GM23248 (cell line): ENCODE results near the gene ZBTB7C. TPM values are rescaled to one million over a fixed set of nuclear protein-coding genes. Genes with fewer than 3 reads are reported as not detected.
A peak's percentile ranks its signal among the peaks of the same experiment; 100 is the strongest.

Experiments
- DNase-seq: peaks from one replicate; pipeline ENCODE4 v3.0.0-alpha.2; 2015
- H2AFZ ChIP-seq: fragments of 200-600 bp; sonication (generic); 2 replicates; pipeline ENCODE4 v1.6.1; 2016; ENCODE audit warnings: antibody characterized with exemption
- H3F3A ChIP-seq: fragments of 200-600 bp; sonication (generic); 2 replicates; pipeline ENCODE4 v1.6.1; 2016; ENCODE audit warnings: mild to moderate bottlenecking, antibody characterized with exemption, mixed run types; ENCODE audit not compliant: insufficient read depth
- H3K27ac ChIP-seq: fragments of 200-600 bp; sonication (generic); 2 replicates; pipeline ENCODE4 v1.5.1; 2016; ENCODE audit warnings: mild to moderate bottlenecking
- H3K27me3 ChIP-seq: fragments of 200-600 bp; sonication (generic); replicated peaks from 2 replicates; pipeline ENCODE4 v1.6.1; 2016; ENCODE audit warnings: mild to moderate bottlenecking; ENCODE audit not compliant: insufficient read depth
- H3K36me3 ChIP-seq: fragments of 200-600 bp; sonication (generic); 2 replicates; pipeline ENCODE4 v1.6.1; 2016; ENCODE audit warnings: low read depth, mild to moderate bottlenecking
- H3K4me1 ChIP-seq: fragments of 200-600 bp; sonication (generic); 2 replicates; pipeline ENCODE4 v1.6.1; 2016; ENCODE audit warnings: mild to moderate bottlenecking; ENCODE audit not compliant: insufficient read depth
- H3K4me2 ChIP-seq: fragments of 200-600 bp; sonication (generic); one replicate; pipeline ENCODE4 v1.6.1; 2016; ENCODE audit warnings: mild to moderate bottlenecking; ENCODE audit not compliant: unreplicated experiment
- H3K4me3 ChIP-seq: fragments of 200-600 bp; sonication (generic); 2 replicates; pipeline ENCODE4 v1.5.1; 2016; ENCODE audit warnings: mild to moderate bottlenecking
- H3K79me2 ChIP-seq: fragments of 200-600 bp; sonication (generic); 2 replicates; pipeline ENCODE4 v1.6.1; 2016; ENCODE audit warnings: mild to moderate bottlenecking; ENCODE audit not compliant: insufficient read depth
- H3K9ac ChIP-seq: fragments of 200-600 bp; sonication (generic); 2 replicates; pipeline ENCODE4 v1.6.1; 2016; ENCODE audit warnings: mild to moderate bottlenecking
- H3K9me2 ChIP-seq: fragments of 200-600 bp; sonication (generic); 2 replicates; pipeline ENCODE4 v1.6.1; 2016; ENCODE audit warnings: mixed run types, mild to moderate bottlenecking, moderate library complexity; ENCODE audit not compliant: insufficient read depth
- H3K9me3 ChIP-seq: fragments of 200-600 bp; sonication (generic); one replicate; pipeline ENCODE4 v1.6.1; 2017; ENCODE audit warnings: low read depth
- H4K20me1 ChIP-seq: fragments of 200-600 bp; sonication (generic); 2 replicates; pipeline ENCODE4 v1.6.0; 2016; ENCODE audit not compliant: insufficient read depth
- EZH2 ChIP-seq: fragments of 200-600 bp; sonication (generic); IDR thresholded peaks from 2 replicates; pipeline ENCODE4 v1.6.1; 2018; ENCODE audit warnings: antibody characterized with exemption, mild to moderate bottlenecking; ENCODE audit not compliant: insufficient read depth, poor library complexity, severe bottlenecking
- EZH2phosphoT487 ChIP-seq: fragments of 200-600 bp; sonication (generic); IDR thresholded peaks from 2 replicates; pipeline ENCODE4 v1.6.1; 2018; ENCODE audit warnings: antibody characterized with exemption, moderate library complexity, mild to moderate bottlenecking, low read depth; ENCODE audit not compliant: insufficient read depth
- WGBS, 2 experiments: methylation state at CpG; one replicate each; pipeline ENCODE4 v1.1.6; 2015 to 2017; ENCODE audit warnings: low lambda C conversion rate in 2 of 2, low coverage in 1 of 2; ENCODE audit errors: missing lambda C conversion rate in 2 of 2; 5-methylcytosine and 5-hydroxymethylcytosine counted together
- in situ Hi-C: fragments of 300-500 bp; cut with MboI; formaldehyde crosslinking; loops from 2 replicates; pipeline ENCODE4 v1.15.0; 2020
- polyA plus RNA-seq: library from polyadenylated mRNA; unstranded; fragments of >200 nt; fragmentation: Nextera tagmentation; extraction: Ambion mirVana; gene quantifications from 2 replicates; pipeline ENCODE4 v1.2.1, GENCODE V29; 2016
- total RNA-seq: library from RNA; depleted of rRNA; stranded (reverse); fragments of >200 nt; shearing (Covaris generic); gene quantifications from 2 replicates; pipeline ENCODE4 v1.2.3, GENCODE V29; 2014

Gene ZBTB7C
- total and polyA plus RNA-seq, 2 experiments from 2014 or later: not detected

GRCh38 chr18:48186131-48186766 lies 222.9 kb downstream of the ZBTB7C start:
- Histone ChIP-seq H3K4me2 (no peak overlapping the region), H4K20me1 (no peaks in the 10 kb centered on the region), H3K9me3 (no peaks in the 10 kb centered on the region), H3K36me3 (no peaks in the 10 kb centered on the region), H3K27ac (no peak overlapping the region), H3K4me3 (no peak overlapping the region), H3K79me2 (no peaks in the 10 kb centered on the region), H3K9me2 (no peaks in the 10 kb centered on the region), H3K4me1 (no peaks in the 10 kb centered on the region), H2AFZ (no peak overlapping the region), H3K27me3 (no peaks in the 10 kb centered on the region; the same call in 1 of the 2 replicates), H3F3A (no peaks in the 10 kb centered on the region; the same call in 1 of the 2 replicates), H3K9ac (no peak overlapping the region)
- in situ Hi-C loops: no loop called here
- WGBS, 2 experiments: 73 to 75% methylated on average over 20 of the region's 20 CpGs
- no peak for DNase-seq
- TF ChIP-seq EZH2phosphoT487 (no peak), EZH2 (no peak)

- no peaks in the 10 kb centered on the region for H3K9me3 ChIP-seq
- no peak overlapping the region for H3K9ac ChIP-seq
- H3K36me3 ChIP-seq: no peaks in the 10 kb centered on the region
- TF ChIP-seq EZH2phosphoT487 (no peak), EZH2 (no peak)
- H3K4me2 ChIP-seq: peak overlapping the region; percentile 18
- H4K20me1 ChIP-seq: no peaks in the 10 kb centered on the region
- H3K4me1 ChIP-seq: no peaks in the 10 kb centered on the region
- H3K27me3 ChIP-seq: no peaks in the 10 kb centered on the region; the same call in 1 of the 2 replicates
- DNase-seq: peak; percentile 77
- no peaks in the 10 kb centered on the region for H3K9me2 ChIP-seq
- peak overlapping the region; percentile 65; the same call in 1 of the 2 replicates for H2AFZ ChIP-seq
- in situ Hi-C loops: no loop called here
- H3K27ac ChIP-seq: no peak overlapping the region
- H3K4me3 ChIP-seq: no peak overlapping the region
- no peaks in the 10 kb centered on the region; the same call in 1 of the 2 replicates for H3F3A ChIP-seq
- WGBS, 2 experiments: 33% methylated on average over 6 of the region's 6 CpGs
- H3K79me2 ChIP-seq: no peaks in the 10 kb centered on the region
Measured at GRCh38 chr18:48184118-48184517, 225.1 kb downstream of the ZBTB7C start.

GRCh38 chr18:48183613-48184012 lies 225.6 kb downstream of the ZBTB7C start:
- H3K4me3 ChIP-seq: no peak overlapping the region
- no peak overlapping the region for H3K9ac ChIP-seq
- H2AFZ ChIP-seq: peak overlapping the region; percentile 65; the same call in 1 of the 2 replicates
- WGBS, 2 experiments: 88 to 95% methylated on average over 2 of the region's 2 CpGs
- H3F3A ChIP-seq: no peaks in the 10 kb centered on the region; the same call in 1 of the 2 replicates
- in situ Hi-C loops: no loop called here
- peak overlapping the region; percentile 18 for H3K4me2 ChIP-seq
- no peaks in the 10 kb centered on the region for H3K36me3 ChIP-seq
- TF ChIP-seq EZH2 (no peak), EZH2phosphoT487 (no peak)
- H4K20me1 ChIP-seq: no peaks in the 10 kb centered on the region
- no peaks in the 10 kb centered on the region for H3K4me1 ChIP-seq
- no peaks in the 10 kb centered on the region; the same call in 1 of the 2 replicates for H3K27me3 ChIP-seq
- no peaks in the 10 kb centered on the region for H3K9me2 ChIP-seq
- no peaks in the 10 kb centered on the region for H3K79me2 ChIP-seq
- H3K27ac ChIP-seq: no peak overlapping the region
- DNase-seq: peak; percentile 48
- H3K9me3 ChIP-seq: no peaks in the 10 kb centered on the region

- no peak overlapping the region for H3K4me3 ChIP-seq
- in situ Hi-C loops: no loop called here
- no peak overlapping the region for H3K9ac ChIP-seq
- H3K4me2 ChIP-seq: no peak overlapping the region
- H2AFZ ChIP-seq: no peak overlapping the region
- H3F3A ChIP-seq: no peaks in the 10 kb centered on the region; the same call in 1 of the 2 replicates
- H3K27ac ChIP-seq: no peak overlapping the region
- no peaks in the 10 kb centered on the region for H4K20me1 ChIP-seq
- TF ChIP-seq EZH2phosphoT487 (no peak), EZH2 (no peak)
- no peaks in the 10 kb centered on the region for H3K79me2 ChIP-seq
- no peaks in the 10 kb centered on the region; the same call in 1 of the 2 replicates for H3K27me3 ChIP-seq
- H3K4me1 ChIP-seq: no peaks in the 10 kb centered on the region
- H3K36me3 ChIP-seq: no peaks in the 10 kb centered on the region
- DNase-seq: no peak
- H3K9me2 ChIP-seq: no peaks in the 10 kb centered on the region
- 92 to 97% methylated on average over 3 of the region's 3 CpGs for WGBS, 2 experiments
- no peaks in the 10 kb centered on the region for H3K9me3 ChIP-seq
Measured at GRCh38 chr18:48182779-48183178, 226.4 kb downstream of the ZBTB7C start.

GRCh38 chr18:48181857-48182256 lies 227.3 kb downstream of the ZBTB7C start:
- no peaks in the 10 kb centered on the region for H4K20me1 ChIP-seq
- H3K27ac ChIP-seq: no peak overlapping the region
- no peaks in the 10 kb centered on the region for H3K9me3 ChIP-seq
- H3K9ac ChIP-seq: no peak overlapping the region
- no peaks in the 10 kb centered on the region for H3K9me2 ChIP-seq
- WGBS, 2 experiments: 84 to 90% methylated on average over 4 of the region's 4 CpGs
- no peaks in the 10 kb centered on the region for H3K4me1 ChIP-seq
- no peak overlapping the region for H3K4me3 ChIP-seq
- H3K79me2 ChIP-seq: no peaks in the 10 kb centered on the region
- no peak for TF ChIP-seq EZH2
- H3F3A ChIP-seq: no peaks in the 10 kb centered on the region; the same call in 1 of the 2 replicates
- no peaks in the 10 kb centered on the region for H3K36me3 ChIP-seq
- no peak overlapping the region for H2AFZ ChIP-seq
- in situ Hi-C loops: no loop called here
- H3K27me3 ChIP-seq: no peaks in the 10 kb centered on the region
- no peak overlapping the region for H3K4me2 ChIP-seq
- DNase-seq: no peak
